Frontal cortex (tissue), 4 donors: ENCODE results near the gene ZNF560. TPM values are rescaled to one million over a fixed set of nuclear protein-coding genes. Genes with fewer than 3 reads are reported as not detected.

ENCODE experiments used
- DNase-seq, 2 donors: peaks; one replicate each; pipeline ENCODE4 v3.0.0; 2012; ENCODE audit warnings: low spot score in 2 of 2
- FAIRE-seq: peaks from 2 replicates; lab custom pipeline; 2012; peaks lifted over from hg19 to GRCh38; lab: Jason Lieb, UNC
- total RNA-seq: library from RNA; depleted of rRNA; stranded (reverse); fragments of >200 nt; gene quantifications from one replicate; pipeline ENCODE4 v1.2.3, GENCODE V29; 2014
- donor health status: control.
- donor health status: control.
- donor health status: control.

Gene ZNF560
- total RNA-seq, 1 donor from 2014 or later: 0.41 TPM

DNA sequence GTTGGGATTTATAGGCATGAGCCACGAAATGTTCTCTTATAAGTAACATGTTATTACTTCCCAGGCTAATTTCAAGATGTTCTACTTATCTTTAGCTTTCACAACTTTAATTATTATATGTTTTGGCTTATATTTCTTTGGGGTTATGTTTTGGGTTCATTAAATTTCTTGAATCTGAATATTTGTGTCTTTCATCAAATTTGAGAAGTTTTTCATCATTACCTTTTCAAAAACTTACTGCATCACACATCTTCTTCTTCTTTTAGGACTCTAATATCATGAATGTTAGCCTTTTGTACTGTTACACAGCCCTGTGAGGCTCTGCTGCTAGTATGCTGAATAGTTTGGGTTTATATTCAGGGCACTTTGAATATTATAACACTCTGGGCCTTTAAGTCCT lies 53.4 kb downstream of the ZNF560 start:
- DNase-seq (no peak), FAIRE-seq (no peak)

GRCh38 chr19:9436358-9436757 lies 62.1 kb downstream of the ZNF560 start:
- FAIRE-seq (no peak), DNase-seq (no peak)

DNA sequence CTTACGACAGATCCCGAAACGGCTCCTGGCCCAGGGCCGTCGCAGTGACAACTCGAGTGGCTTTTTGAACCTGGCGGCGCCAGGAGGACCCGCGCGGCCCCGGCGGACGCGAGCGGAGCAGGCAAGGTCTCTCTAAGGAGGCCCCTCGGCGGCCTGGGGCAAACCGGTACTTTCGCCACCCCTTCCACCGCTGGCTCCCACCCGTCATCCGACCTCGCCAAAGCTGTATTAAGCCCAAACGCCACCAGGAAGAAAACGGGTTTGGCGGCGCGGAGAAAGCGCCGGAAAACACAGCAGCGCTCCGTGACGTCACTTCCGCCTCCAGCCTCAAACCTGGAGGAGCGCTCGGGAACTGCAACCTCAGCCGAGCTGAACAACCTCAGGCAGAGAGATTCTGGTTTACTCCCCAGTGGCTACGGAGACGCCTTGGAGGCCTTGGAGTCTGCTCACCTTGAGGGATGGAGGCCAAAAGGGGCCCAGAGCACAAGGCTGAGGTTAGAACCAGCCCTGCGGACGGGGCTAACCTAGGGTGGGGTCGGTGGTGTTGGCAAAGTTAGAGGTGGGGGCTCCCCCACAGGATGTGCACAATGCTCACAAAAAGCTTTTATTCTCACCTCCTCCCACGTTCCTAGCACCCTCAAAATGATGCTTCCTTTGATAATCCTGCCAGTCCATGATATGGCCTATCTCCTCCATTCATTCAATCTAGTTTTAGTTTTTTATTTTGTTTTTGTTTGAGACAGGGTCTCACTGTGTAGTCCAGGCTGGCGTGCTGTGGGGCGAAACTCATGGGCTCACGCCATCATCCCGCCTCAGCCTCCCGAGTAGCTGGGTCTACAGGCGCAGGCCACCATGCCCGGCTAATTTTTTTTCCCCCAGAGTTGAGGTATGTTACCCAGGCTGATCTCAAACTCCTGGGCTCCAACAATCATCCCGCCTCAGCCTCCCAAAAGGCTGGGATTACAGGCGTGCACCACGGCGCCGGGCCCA lies 62.8 kb downstream of the ZNF560 start, which contains the start of gene ZNF266:
TSS of gene ZNF266 (minus strand) at position 295 of the 990 bp plus-strand sequence. CDS start 15,484 bp downstream, outside the sequence.
- DNase-seq (peak; percentile 80 to 95), FAIRE-seq (no peak)

- no peak for DNase-seq
- no peak for FAIRE-seq
These were observed 66.9 kb downstream of the ZNF560 start for GRCh38 chr19:9431475-9431874.

DNA sequence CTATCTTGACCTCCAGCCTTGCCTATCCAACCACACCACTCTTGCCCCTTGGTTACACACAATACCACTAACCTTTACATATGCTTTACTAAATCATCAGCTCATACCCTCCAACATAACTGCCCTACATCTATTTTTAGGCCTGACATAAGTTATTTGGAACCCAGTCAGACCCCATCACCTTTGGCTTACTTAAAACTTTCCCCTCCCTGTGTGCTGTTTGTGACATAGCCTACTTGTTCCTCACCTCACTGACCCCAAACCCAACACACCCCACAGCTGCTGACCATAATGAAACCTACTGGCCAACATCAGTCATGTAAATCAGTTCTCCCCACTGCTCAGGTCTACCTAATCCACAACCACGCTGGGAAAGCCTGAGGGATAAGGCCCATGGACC lies 68.0 kb downstream of the ZNF560 start:
- FAIRE-seq: no peak
- DNase-seq: no peak

GRCh38 chr19:9427941-9428340 lies 70.5 kb downstream of the ZNF560 start:
- FAIRE-seq (no peak), DNase-seq (no peak)

Other genes with a start within 250 kb of the ZNF560 start
- not detected for gene OR7E24, start 247.7 kb downstream of the ZNF560 start, total RNA-seq
- 25.3 TPM for gene ZNF699, start 188.8 kb downstream of the ZNF560 start, total RNA-seq
- 42.8 TPM for gene ZNF559, start 174.4 kb downstream of the ZNF560 start, total RNA-seq
- 8.2 TPM for gene ZNF177, start 135.6 kb downstream of the ZNF560 start, total RNA-seq
- gene ZNF266, start 63.0 kb downstream of the ZNF560 start, total RNA-seq: 14.3 TPM
- gene ZNF426, start 40.0 kb upstream of the ZNF560 start, total RNA-seq: 19.6 TPM
- gene ZNF121, start 85.9 kb upstream of the ZNF560 start, total RNA-seq: 106 TPM
- 39.5 TPM for gene ZNF561, start 122.6 kb upstream of the ZNF560 start, total RNA-seq
- 87.2 TPM for gene ZNF562, start 176.5 kb upstream of the ZNF560 start, total RNA-seq